Measurements from ENCODE around the gene GALNT16.

DNA sequence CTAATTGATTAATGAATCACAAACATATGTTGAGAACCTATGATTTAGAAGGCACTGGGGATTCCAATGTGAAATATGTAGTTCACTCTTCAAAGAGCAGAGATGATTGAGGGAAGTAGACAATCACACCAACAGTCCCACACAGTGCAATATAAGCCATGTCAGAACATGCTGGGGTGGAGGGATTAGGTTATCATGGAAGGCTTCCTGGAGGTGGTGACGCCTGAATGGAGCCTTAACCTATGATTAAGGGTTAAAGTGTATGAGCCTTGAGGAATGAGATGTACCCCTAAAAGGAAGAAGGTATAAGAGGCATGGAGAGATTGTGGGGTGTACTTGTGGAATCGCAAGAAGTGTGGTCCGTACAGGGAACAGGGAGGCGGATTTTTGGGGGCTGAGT is 106.8 kb downstream of the GALNT16 start:
- TF ChIP-seq, protein P1, sequence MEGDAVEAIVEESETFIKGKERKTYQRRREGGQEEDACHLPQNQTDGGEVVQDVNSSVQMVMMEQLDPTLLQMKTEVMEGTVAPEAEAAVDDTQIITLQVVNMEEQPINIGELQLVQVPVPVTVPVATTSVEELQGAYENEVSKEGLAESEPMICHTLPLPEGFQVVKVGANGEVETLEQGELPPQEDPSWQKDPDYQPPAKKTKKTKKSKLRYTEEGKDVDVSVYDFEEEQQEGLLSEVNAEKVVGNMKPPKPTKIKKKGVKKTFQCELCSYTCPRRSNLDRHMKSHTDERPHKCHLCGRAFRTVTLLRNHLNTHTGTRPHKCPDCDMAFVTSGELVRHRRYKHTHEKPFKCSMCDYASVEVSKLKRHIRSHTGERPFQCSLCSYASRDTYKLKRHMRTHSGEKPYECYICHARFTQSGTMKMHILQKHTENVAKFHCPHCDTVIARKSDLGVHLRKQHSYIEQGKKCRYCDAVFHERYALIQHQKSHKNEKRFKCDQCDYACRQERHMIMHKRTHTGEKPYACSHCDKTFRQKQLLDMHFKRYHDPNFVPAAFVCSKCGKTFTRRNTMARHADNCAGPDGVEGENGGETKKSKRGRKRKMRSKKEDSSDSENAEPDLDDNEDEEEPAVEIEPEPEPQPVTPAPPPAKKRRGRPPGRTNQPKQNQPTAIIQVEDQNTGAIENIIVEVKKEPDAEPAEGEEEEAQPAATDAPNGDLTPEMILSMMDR (IDR thresholded peaks at IDR 0.05; ENCODE audit: insufficient read depth, low read length): no peak
- TF ChIP-seq, protein P2, sequence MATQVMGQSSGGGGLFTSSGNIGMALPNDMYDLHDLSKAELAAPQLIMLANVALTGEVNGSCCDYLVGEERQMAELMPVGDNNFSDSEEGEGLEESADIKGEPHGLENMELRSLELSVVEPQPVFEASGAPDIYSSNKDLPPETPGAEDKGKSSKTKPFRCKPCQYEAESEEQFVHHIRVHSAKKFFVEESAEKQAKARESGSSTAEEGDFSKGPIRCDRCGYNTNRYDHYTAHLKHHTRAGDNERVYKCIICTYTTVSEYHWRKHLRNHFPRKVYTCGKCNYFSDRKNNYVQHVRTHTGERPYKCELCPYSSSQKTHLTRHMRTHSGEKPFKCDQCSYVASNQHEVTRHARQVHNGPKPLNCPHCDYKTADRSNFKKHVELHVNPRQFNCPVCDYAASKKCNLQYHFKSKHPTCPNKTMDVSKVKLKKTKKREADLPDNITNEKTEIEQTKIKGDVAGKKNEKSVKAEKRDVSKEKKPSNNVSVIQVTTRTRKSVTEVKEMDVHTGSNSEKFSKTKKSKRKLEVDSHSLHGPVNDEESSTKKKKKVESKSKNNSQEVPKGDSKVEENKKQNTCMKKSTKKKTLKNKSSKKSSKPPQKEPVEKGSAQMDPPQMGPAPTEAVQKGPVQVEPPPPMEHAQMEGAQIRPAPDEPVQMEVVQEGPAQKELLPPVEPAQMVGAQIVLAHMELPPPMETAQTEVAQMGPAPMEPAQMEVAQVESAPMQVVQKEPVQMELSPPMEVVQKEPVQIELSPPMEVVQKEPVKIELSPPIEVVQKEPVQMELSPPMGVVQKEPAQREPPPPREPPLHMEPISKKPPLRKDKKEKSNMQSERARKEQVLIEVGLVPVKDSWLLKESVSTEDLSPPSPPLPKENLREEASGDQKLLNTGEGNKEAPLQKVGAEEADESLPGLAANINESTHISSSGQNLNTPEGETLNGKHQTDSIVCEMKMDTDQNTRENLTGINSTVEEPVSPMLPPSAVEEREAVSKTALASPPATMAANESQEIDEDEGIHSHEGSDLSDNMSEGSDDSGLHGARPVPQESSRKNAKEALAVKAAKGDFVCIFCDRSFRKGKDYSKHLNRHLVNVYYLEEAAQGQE (IDR thresholded peaks at IDR 0.05; ENCODE audit: insufficient replicate concordance, low read depth): no peak
- TF ChIP-seq POLR2AphosphoS5 (IDR thresholded peaks at IDR 0.05; ENCODE audit: low read depth): no peak
- TF ChIP-seq GABPA (IDR thresholded peaks at IDR 0.05; ENCODE audit: low read depth): no peak
- no peak for TF ChIP-seq SPI1 (IDR thresholded peaks at IDR 0.05; ENCODE audit: borderline replicate concordance, low read depth)
